Pericardium fibroblast (primary cell): ENCODE data around the gene TMBIM1. TPM values are rescaled to one million over a fixed set of nuclear protein-coding genes. Genes with fewer than 3 reads are reported as not detected.

Source experiments
- total RNA-seq: library from RNA; depleted of rRNA; stranded (reverse); fragments of >200 nt; gene quantifications from 2 replicates; pipeline ENCODE4 v1.2.3, GENCODE V29; 2015

TMBIM1 gene, protein sequence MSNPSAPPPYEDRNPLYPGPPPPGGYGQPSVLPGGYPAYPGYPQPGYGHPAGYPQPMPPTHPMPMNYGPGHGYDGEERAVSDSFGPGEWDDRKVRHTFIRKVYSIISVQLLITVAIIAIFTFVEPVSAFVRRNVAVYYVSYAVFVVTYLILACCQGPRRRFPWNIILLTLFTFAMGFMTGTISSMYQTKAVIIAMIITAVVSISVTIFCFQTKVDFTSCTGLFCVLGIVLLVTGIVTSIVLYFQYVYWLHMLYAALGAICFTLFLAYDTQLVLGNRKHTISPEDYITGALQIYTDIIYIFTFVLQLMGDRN
- total RNA-seq = 121 and 180 TPM in 2 replicates

DNA sequence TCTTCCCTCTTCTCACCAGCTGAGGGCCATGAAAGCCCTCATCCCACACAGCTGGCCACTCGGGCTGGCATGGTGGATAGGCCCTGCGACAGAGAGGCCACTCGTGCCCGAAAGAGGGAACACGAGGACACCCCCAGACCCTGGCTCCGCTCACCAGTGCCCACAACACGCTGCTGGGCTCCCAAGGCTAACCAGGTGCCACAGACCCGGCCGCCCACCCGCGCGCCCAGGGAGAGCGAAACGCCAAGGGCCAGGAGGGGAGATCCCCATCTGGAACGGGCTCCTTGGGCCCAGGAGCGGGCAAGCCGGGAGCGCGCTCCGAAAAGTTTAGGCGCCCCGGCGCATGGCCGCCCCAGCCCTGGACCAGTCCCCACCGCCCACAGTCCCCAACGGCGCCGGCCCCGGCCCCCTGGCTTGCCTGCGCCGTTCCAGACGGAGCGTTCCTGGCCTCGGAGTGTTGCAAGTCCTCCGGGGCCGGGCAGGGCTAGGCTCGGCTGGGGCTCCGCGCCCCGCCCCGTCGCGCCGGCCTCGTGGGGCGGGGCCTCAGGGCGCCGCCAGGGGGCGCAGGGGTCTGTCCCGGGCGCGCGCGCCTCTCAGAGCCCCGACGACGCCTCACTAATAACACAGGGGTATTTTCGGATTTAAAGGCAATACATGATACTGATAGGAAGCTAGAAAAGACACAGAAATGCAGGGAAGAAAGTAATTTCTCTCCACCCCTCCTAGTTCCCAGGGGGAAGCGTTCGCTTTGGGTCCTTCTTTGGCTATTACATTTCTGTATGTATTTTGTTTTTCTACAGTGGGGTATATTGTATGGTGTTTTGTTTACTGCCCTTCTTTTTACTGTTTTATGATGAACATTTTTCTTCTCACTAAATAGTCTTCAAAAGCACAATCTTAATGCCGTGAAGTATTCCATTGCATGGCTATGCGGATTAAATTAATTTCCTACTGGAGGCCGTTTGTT is at the start of gene TMBIM1:
TSS of gene TMBIM1 (minus strand) at position 456 of the 967 bp plus-strand sequence. CDS start 10,362 bp downstream, outside the sequence.

DNA sequence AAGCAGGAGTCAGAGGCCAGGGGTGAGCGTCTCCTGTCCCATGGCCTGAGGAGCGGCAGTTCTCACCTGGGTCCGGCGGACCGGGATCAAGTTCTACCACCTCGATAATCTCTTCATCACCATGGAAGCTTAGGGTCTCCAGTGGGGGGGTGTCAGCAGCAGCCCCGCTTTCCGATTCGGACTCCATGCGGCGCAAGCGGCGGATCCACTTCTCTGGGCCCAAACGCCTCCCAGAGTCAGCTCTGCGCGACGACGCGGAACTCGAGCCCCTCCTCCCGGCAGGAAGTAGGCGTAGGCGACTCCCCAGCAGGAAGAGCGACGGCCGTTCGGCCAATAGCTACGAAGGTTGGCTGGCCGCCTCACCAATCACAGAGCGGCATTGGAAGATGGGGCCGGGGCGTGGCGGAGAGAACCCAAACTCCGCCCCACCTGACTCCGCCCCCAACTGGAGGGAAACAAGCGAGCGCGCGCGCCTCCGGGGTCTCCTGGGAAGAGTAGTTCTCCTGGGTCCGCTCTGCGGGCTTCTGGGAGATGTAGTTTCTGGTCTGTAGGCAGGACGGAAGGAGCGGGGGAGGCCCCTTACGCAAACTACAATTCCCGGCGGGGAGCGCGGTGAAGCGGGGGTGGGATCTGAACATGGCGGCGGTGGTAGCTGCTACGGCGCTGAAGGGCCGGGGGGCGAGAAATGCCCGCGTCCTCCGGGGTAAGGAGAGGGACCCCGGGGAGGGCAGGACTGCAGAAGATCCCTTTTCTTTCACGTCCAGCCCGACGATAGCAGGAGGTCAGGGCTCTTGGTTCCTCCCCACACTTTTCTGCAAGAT is 22.2 kb downstream of the TMBIM1 start, which contains the start of the genes AAMP and PNKD:
TSS of gene AAMP (minus strand) at position 238 of the 821 bp plus-strand sequence. CDS start at position 187, 51 bp downstream.
TSS of gene PNKD (plus strand) at position 620 of the 821 bp plus-strand sequence. CDS start at position 637, 17 bp downstream.

DNA sequence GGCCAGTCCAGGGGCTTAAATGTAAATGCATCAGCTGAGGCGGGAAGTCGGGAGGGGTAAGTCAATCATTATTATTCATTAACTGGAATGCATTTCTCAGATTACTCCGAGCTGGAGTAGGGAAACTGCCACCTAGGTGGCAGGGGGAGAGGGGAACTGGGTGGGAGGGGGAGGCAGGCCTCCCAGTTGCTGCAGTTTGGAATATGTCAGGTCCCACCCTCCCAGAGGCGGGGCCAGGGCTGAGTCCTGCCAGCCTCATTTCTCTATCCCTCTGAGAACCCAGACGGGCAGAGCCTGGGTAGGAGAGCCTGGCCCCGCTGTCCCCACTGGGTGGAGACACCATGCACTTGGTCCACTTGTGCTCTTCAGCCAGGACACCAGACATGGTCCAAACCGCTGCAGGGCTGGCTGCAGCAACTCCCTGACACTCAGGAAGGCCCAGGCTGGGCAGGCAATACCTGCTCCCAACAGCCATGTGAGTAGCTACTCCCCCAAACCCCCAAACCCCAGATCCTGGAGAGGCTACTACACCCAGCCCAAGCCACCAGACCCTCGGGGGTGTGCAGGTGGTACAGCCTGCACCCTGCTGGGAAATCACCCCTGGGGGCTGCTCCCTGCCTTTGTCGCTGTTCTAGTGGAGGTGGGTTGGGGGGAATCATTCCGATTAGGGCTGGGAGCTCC is 31.4 kb downstream of the TMBIM1 start, which contains the start of gene GPBAR1:
TSS of gene GPBAR1 (plus strand) at position 274 of the 681 bp plus-strand sequence. CDS start 1,710 bp downstream, outside the sequence.

Other genes starting within 250 kb of the TMBIM1 start
- gene RUFY4, start 223.2 kb downstream of the TMBIM1 start, total RNA-seq = not detected in 2 replicates
- gene CXCR2, start 166.5 kb downstream of the TMBIM1 start, total RNA-seq = not detected in 2 replicates
- gene CXCR1, start 125.5 kb downstream of the TMBIM1 start, total RNA-seq = not detected in 2 replicates
- gene ARPC2, start 75.3 kb downstream of the TMBIM1 start, total RNA-seq = 230 and 471 TPM in 2 replicates
- gene GPBAR1, start 31.5 kb downstream of the TMBIM1 start, total RNA-seq = 0.47 TPM in 1 of 2 replicates, not detected in the other
- 87.8 and 112 TPM in 2 replicates for gene AAMP, start 22.4 kb downstream of the TMBIM1 start, total RNA-seq
- gene PNKD, start 22.0 kb downstream of the TMBIM1 start, total RNA-seq = 45.0 and 64.1 TPM in 2 replicates
- not detected in 2 replicates for gene CATIP, start 64.4 kb upstream of the TMBIM1 start, total RNA-seq
- 0.26 and 0.35 TPM in 2 replicates for gene SLC11A1, start 89.8 kb upstream of the TMBIM1 start, total RNA-seq
- 69.6 and 90.4 TPM in 2 replicates for gene CTDSP1, start 107.4 kb upstream of the TMBIM1 start, total RNA-seq
- not detected in 2 replicates for gene VIL1, start 126.6 kb upstream of the TMBIM1 start, total RNA-seq